Mesenchymal stem cell (in vitro differentiated cells and primary cell): ENCODE measurements around the gene CUL5.
A peak's percentile ranks its signal among the peaks of the same experiment; 100 is the strongest.

Experiments
- DNase-seq: peaks from one replicate; pipeline ENCODE4 v3.0.0-alpha.2; 2013
- H2AFZ ChIP-seq: one replicate; pipeline ENCODE4 v1.6.1; 2013; ENCODE audit warnings: low read depth, mild to moderate bottlenecking, control low read depth, inconsistent platforms, low read length, moderate library complexity
- H2AK5ac ChIP-seq: 2 replicates; pipeline ENCODE4 v1.6.1; 2013; ENCODE audit warnings: low read length, moderate library complexity, mild to moderate bottlenecking, inconsistent platforms; ENCODE audit not compliant: severe bottlenecking
- H2BK120ac ChIP-seq: one replicate; pipeline ENCODE4 v1.6.1; 2013; ENCODE audit warnings: low read depth, mild to moderate bottlenecking, inconsistent platforms, low read length, moderate library complexity
- H2BK12ac ChIP-seq, 2 experiments: one replicate each; pipeline ENCODE4 v1.6.1; 2013; ENCODE audit warnings: inconsistent platforms in 2 of 2, low read length in 2 of 2, mild to moderate bottlenecking in 2 of 2, moderate library complexity in 2 of 2, control low read depth in 1 of 2
- H2BK15ac ChIP-seq: one replicate; pipeline ENCODE4 v1.6.1; 2013; ENCODE audit warnings: mild to moderate bottlenecking, low read depth, inconsistent platforms; ENCODE audit not compliant: poor library complexity, severe bottlenecking
- H2BK5ac ChIP-seq: 2 replicates; pipeline ENCODE4 v1.6.1; 2013; ENCODE audit warnings: low read depth, mild to moderate bottlenecking, low read length, control low read depth, inconsistent platforms; ENCODE audit not compliant: poor library complexity, severe bottlenecking
- H3K14ac ChIP-seq, 2 experiments: one replicate each; pipeline ENCODE4 v1.6.1; 2013; ENCODE audit warnings: inconsistent platforms in 2 of 2, low read length in 2 of 2, control low read depth in 1 of 2, mild to moderate bottlenecking in 1 of 2, moderate library complexity in 1 of 2
- H3K18ac ChIP-seq, 2 experiments: one replicate each; pipeline ENCODE4 v1.6.1; 2013; ENCODE audit warnings: inconsistent platforms in 2 of 2, low read length in 2 of 2, control low read depth in 1 of 2, low read depth in 1 of 2, mild to moderate bottlenecking in 1 of 2
- H3K23ac ChIP-seq, 2 experiments: one replicate each; pipeline ENCODE4 v1.6.1; 2013; ENCODE audit warnings: inconsistent platforms in 2 of 2, low read length in 2 of 2, mild to moderate bottlenecking in 2 of 2, moderate library complexity in 2 of 2, control low read depth in 1 of 2
- H3K27ac ChIP-seq: 2 replicates; pipeline ENCODE4 v1.5.1; 2013; ENCODE audit warnings: mild to moderate bottlenecking, moderate library complexity, low read length, control low read depth, inconsistent platforms; ENCODE audit not compliant: poor library complexity, severe bottlenecking
- H3K27me3 ChIP-seq, 2 experiments: 2 replicates each; pipeline versions ENCODE4 v1.6.1 to v1.7.0; 2013; ENCODE audit warnings: low read length in 2 of 2, mild to moderate bottlenecking in 2 of 2, moderate library complexity in 2 of 2, control low read depth in 1 of 2, inconsistent platforms in 1 of 2; ENCODE audit not compliant: control insufficient read depth in 1 of 2, insufficient read depth in 1 of 2
- H3K36me3 ChIP-seq, 2 experiments: 2 replicates each; pipeline versions ENCODE4 v1.6.1 to v1.7.0; 2013; ENCODE audit warnings: low read length in 2 of 2, control low read depth in 1 of 2, inconsistent platforms in 1 of 2, low read depth in 1 of 2, mild to moderate bottlenecking in 1 of 2; ENCODE audit not compliant: insufficient read depth in 2 of 2, control insufficient read depth in 1 of 2
- H3K4ac ChIP-seq, 2 experiments: one replicate each; pipeline ENCODE4 v1.6.1; 2013; ENCODE audit warnings: inconsistent platforms in 2 of 2, low read length in 2 of 2, mild to moderate bottlenecking in 2 of 2, moderate library complexity in 2 of 2, control low read depth in 1 of 2, low read depth in 1 of 2
- H3K4me1 ChIP-seq: 2 replicates; pipeline ENCODE4 v1.6.1; 2013; ENCODE audit warnings: low read depth, low read length, control low read depth; ENCODE audit not compliant: control insufficient read depth, insufficient read depth
- H3K4me2 ChIP-seq: 2 replicates; pipeline ENCODE4 v1.6.1; 2013; ENCODE audit warnings: low read length, mild to moderate bottlenecking, inconsistent platforms; ENCODE audit not compliant: poor library complexity, severe bottlenecking
- H3K4me3 ChIP-seq, 2 experiments: 2 replicates each; pipeline versions ENCODE4 v1.5.1 to v1.7.0; 2013; ENCODE audit warnings: low read length in 2 of 2, mild to moderate bottlenecking in 2 of 2, control low read depth in 1 of 2, low read depth in 1 of 2; ENCODE audit not compliant: insufficient read depth in 1 of 2
- H3K79me1 ChIP-seq: replicated peaks from 2 replicates; pipeline ENCODE4 v1.6.1; 2013; ENCODE audit warnings: mild to moderate bottlenecking, control low read depth, low read length, inconsistent platforms; ENCODE audit not compliant: poor library complexity, severe bottlenecking
- H3K9ac ChIP-seq: 2 replicates; pipeline ENCODE4 v1.7.0; 2013; ENCODE audit warnings: mild to moderate bottlenecking, low read length, moderate library complexity
- H3K9me3 ChIP-seq: 2 replicates; pipeline ENCODE4 v1.7.0; 2013; ENCODE audit warnings: mild to moderate bottlenecking, low read length; ENCODE audit not compliant: control insufficient read depth
- H4K8ac ChIP-seq: one replicate; pipeline ENCODE4 v1.6.1; 2013; ENCODE audit warnings: inconsistent platforms, mild to moderate bottlenecking, low read length, moderate library complexity
- H4K91ac ChIP-seq: one replicate; pipeline ENCODE4 v1.6.1; 2013; ENCODE audit warnings: mild to moderate bottlenecking, low read length, inconsistent platforms
- WGBS: methylation state at CpG from one replicate; pipeline ENCODE4 v1.1.7; 2013; ENCODE audit warnings: mixed read lengths; 5-methylcytosine and 5-hydroxymethylcytosine counted together

The CUL5 gene

DNA sequence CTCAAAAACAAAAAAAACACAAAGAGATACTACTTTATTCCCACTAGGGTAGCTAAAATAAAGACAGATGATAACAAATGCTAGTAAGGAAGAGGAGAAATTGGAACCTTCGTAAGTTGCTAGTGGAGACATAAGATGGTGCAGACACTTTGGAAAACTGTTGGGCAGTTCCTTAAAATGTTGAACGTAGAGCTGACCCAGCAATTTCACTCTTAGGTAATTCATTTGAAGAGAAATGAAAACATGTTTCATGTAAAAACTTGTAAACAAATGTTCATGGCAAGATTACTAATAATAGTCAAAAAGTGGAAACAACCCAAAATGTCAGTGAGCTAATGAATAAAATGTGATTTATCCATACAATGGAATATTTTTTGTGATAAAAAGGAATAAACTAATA is 83.4 kb downstream of the CUL5 start:
- no peak overlapping the region for H2AK5ac ChIP-seq

DNA sequence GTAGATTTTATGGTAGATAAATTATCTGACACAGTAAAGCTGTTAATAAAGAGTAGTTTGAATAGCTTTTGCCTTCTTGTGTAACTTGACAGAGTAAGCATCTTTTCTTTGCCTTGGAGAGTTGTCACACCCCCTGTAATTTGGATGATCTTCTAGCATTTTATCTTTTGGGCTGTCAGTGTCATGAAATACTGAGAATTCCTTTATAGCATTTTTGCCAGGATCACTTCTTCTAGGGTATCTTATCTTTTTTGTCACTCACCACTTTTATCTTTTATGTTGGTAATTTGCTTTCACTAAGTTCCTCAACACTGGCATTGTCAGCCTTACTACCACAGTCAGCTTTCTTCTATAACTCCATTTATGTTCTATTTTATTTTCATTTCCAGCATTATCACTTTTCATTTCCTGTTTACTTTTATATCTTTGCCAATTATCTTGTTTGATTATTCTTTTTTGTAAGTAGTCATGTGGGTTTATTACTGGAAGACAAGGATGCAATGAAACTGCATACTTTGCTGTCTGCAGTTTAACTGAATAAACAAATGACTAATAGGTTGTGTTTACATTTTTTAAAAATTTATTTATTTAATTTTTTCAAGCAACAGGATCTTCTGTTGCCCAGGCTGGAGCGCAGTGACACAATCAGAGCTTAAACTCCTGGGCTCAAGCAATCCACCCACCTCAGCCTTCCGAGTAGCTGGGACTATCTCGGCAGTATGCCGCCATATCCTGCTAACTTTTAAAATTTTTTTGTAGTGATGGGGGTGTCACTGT is 84.6 kb downstream of the CUL5 start:
- H3K27me3 ChIP-seq: no peaks in the 10 kb centered on the region
- H3K36me3 ChIP-seq: peaks cover 10 to 69% of the 10 kb centered on the region in 2 experiments
- DNase-seq: peak; percentile 92
- H2BK120ac ChIP-seq: no peak overlapping the region
- no peak overlapping the region for H2AFZ ChIP-seq
- no peak overlapping the region for H2AK5ac ChIP-seq
- no peak overlapping the region for H3K18ac ChIP-seq
- H2BK5ac ChIP-seq: no peak overlapping the region
- no peak overlapping the region for H3K27ac ChIP-seq
- no peak overlapping the region for H2BK15ac ChIP-seq
- no peak overlapping the region for H3K9ac ChIP-seq
- no peak overlapping the region for H4K8ac ChIP-seq
- no peaks in the 10 kb centered on the region for H3K9me3 ChIP-seq
- no peak overlapping the region for H4K91ac ChIP-seq
- no peak overlapping the region for H3K14ac ChIP-seq
- peaks cover 4% of the 10 kb centered on the region for H3K79me1 ChIP-seq
- H3K4me3 ChIP-seq: no peak overlapping the region
- 22% methylated on average over 1 of the region's 4 CpGs for WGBS
- H3K4me2 ChIP-seq: no peak overlapping the region
- no peak overlapping the region for H3K23ac ChIP-seq
- no peak overlapping the region for H3K4ac ChIP-seq
- H3K4me1 ChIP-seq: peaks cover 3% of the 10 kb centered on the region
- H2BK12ac ChIP-seq: no peak overlapping the region

More for the DNA sequence above, 83.4 kb downstream of the CUL5 start:
- H2BK12ac ChIP-seq: no peak overlapping the region
- H3K18ac ChIP-seq: no peak overlapping the region
- no peak overlapping the region for H3K9ac ChIP-seq
- H2BK15ac ChIP-seq: no peak overlapping the region
- H3K4me3 ChIP-seq: no peak overlapping the region
- H3K4me2 ChIP-seq: no peak overlapping the region
- H3K4me1 ChIP-seq: peaks cover 3% of the 10 kb centered on the region
- no peak overlapping the region for H4K91ac ChIP-seq
- no peak overlapping the region for H3K23ac ChIP-seq
- H2AFZ ChIP-seq: no peak overlapping the region
- peaks cover 10 to 57% of the 10 kb centered on the region in 2 experiments for H3K36me3 ChIP-seq
- no peak overlapping the region for H2BK5ac ChIP-seq
- H3K79me1 ChIP-seq: peaks cover 9% of the 10 kb centered on the region
- no peaks in the 10 kb centered on the region for H3K27me3 ChIP-seq
- 100% methylated on average over 1 of the region's 2 CpGs for WGBS
- DNase-seq: no peak
- H3K4ac ChIP-seq: no peak overlapping the region
- no peak overlapping the region for H4K8ac ChIP-seq
- no peak overlapping the region for H3K27ac ChIP-seq
- H2BK120ac ChIP-seq: no peak overlapping the region
- H3K14ac ChIP-seq: no peak overlapping the region
- no peaks in the 10 kb centered on the region for H3K9me3 ChIP-seq

DNA sequence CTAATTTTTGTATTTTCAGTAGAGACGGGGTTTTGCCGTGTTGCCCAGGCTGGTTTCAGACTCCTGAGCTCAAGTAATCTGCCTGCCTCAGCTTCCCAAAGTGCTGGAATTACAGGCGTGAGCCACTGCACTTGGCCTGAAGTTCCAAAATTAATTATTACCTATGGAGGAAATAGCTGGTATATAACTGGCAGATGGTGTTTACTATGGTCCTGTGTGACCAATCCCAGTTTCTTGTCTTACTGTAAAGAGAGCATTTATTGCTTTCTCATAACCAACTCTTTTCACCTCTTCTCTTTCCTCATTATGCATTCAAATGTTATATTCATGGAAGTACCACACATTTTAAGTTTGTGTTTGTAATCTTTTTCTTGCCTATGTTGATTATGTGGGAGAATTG is 88.5 kb downstream of the CUL5 start:
- peaks cover 3% of the 10 kb centered on the region for H3K4me1 ChIP-seq
- H3K9me3 ChIP-seq: no peaks in the 10 kb centered on the region
- 93% methylated on average over 3 of the region's 3 CpGs for WGBS
- H3K27me3 ChIP-seq: no peaks in the 10 kb centered on the region
- no peak overlapping the region for H2AK5ac ChIP-seq
- no peak overlapping the region for H3K14ac ChIP-seq
- peaks cover 14 to 77% of the 10 kb centered on the region in 2 experiments for H3K36me3 ChIP-seq
- no peak overlapping the region for H3K9ac ChIP-seq
- no peak overlapping the region for H4K8ac ChIP-seq
- no peak for DNase-seq
- no peak overlapping the region for H3K23ac ChIP-seq
- H4K91ac ChIP-seq: no peak overlapping the region
- no peak overlapping the region for H2BK15ac ChIP-seq
- H3K79me1 ChIP-seq: peaks cover 12% of the 10 kb centered on the region
- H3K4me3 ChIP-seq: no peak overlapping the region
- no peak overlapping the region for H3K18ac ChIP-seq
- H2AFZ ChIP-seq: no peak overlapping the region
- no peak overlapping the region for H2BK120ac ChIP-seq
- no peak overlapping the region for H3K4me2 ChIP-seq
- H2BK12ac ChIP-seq: no peak overlapping the region
- no peak overlapping the region for H3K27ac ChIP-seq
- no peak overlapping the region for H2BK5ac ChIP-seq
- no peak overlapping the region for H3K4ac ChIP-seq

DNA sequence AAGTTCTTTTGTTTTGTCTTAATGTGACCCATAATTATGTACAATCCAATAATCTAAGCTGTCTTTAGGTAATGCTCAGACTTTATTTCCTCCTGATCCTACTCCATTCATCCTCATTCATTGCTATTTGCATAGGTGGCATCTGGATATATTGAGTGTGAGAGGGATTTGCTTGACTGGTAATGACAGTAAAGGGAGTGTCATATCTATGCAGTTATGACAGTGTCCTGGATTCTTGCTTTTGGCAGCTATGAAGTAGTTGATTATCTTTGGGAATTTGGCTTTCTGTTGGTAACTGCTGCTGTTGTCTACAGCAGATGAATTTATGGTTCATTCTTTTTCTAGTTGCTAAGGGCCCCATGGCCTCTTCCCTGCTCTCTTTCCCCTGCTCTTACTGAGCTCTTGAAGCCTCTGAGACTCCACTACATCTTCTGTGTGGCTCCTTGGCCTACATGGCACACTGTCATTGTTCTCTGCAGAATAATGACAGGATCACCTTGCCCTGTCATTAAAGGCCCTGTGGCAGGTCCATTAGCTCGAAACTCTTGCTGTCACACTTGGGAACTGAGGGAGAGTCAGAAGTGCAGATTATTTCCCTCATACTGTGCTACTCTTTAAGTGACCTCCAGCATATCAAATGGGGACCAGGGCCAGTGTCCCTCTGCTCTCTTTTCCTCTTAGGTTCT is 92.5 kb downstream of the CUL5 start:
- Histone ChIP-seq H3K4me1 (peaks cover 3% of the 10 kb centered on the region), H3K23ac (no peak overlapping the region), H3K79me1 (peaks cover 11% of the 10 kb centered on the region), H3K36me3 (peaks cover 17 to 93% of the 10 kb centered on the region in 2 experiments), H2BK15ac (no peak overlapping the region), H3K9me3 (no peaks in the 10 kb centered on the region), H2BK5ac (no peak overlapping the region), H2AK5ac (no peak overlapping the region), H3K27me3 (no peaks in the 10 kb centered on the region), H3K4me3 (no peak overlapping the region), H3K18ac (no peak overlapping the region), H2BK120ac (no peak overlapping the region), H3K27ac (no peak overlapping the region), H3K4me2 (no peak overlapping the region), H3K14ac (no peak overlapping the region), H4K8ac (no peak overlapping the region), H2AFZ (no peak overlapping the region), H3K9ac (no peak overlapping the region), H3K4ac (no peak overlapping the region), H2BK12ac (no peak overlapping the region), H4K91ac (no peak overlapping the region)
- 100% methylated on average over 1 of the region's 1 CpG for WGBS
- DNase-seq: no peak
